CD4-positive, alpha-beta T cell treated with Interferon alpha-2 for 1 hour (primary cell): ENCODE measurements around the gene PTPN20.

ENCODE experiments used
- DNase-seq, 2 donors: peaks; one replicate each; pipeline ENCODE4 v3.0.0-alpha.2; 2020 to 2022

PTPN20 gene

DNA sequence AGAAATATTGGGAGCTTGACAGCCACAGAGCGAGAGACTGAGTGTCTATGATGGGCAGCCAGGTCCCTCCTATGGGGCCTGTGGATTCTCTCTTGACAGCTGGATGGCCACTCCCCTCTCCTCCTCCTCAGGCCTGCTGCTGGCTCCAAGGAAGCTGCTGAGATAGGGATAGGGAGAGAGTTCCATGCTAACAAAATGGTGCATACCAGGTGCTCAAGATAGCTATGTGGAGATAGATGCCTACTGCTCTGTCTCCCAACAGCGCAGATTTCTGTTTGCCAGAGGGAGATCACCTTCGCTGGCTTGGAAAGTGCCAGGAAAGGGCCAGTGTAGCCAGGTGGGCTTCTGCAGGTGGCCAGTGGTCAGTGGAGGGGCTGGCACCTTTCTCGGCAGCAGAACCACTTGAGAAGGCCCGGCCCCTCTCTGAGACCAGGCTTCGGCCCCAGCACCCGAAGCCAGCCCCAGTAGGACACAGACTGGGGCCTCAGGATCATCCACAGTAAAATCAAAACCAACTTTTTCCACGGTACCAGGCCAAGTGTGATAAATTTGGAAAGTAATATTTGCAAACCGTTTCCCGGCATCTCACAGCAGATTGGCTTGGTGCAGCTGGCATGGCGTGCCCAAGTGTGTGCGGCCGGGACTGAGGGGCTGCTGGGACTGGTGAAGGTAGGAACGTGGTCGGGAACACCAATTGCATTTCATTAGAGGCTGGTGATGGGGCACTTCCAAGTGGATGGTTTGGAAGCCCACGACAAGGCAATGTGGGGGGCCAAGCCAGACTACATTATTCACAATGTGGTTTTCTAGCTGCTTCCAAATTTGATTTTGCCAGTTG is 139.6 kb downstream of the PTPN20 start:
- DNase-seq: no peak

DNA sequence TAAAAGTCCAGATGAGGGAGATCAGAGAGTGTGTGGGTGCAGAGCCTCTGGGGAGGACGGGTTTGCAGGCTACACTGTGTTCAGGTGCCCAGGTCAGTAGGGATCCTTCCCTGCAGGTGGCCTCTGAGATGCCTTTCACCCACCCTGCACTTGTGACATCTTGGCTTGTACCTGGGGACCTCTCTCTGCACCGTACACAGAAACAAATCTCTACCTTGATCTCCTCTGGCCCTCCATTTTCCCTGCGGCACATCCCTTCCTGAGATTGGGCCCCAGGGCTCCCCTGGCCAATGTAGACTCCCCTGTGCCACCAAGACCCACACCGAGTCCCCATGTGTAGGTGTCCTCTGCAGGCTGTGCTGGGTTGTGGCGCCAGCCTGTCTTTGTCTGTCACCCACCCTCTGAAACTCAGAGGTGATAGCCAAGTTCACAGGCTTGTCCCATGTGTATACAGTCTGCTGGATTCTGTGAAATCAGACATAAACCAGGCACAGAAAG is 140.6 kb downstream of the PTPN20 start:
- no peak for DNase-seq
